MG63 (cell line): ENCODE results near the gene CDK5R1. TPM values are rescaled to one million over a fixed set of nuclear protein-coding genes. Genes with fewer than 3 reads are reported as not detected.

Source experiments
- DNase-seq: peaks from one replicate; pipeline ENCODE4 v3.0.0-alpha.2; 2020
- H3K27me3 ChIP-seq: fragments of 250-450 bp; sonication (Bioruptor Pico); 2 replicates; pipeline ENCODE4 v1.5.1; 2020; ENCODE audit warnings: mild to moderate bottlenecking, moderate library complexity
- H3K36me3 ChIP-seq: fragments of 250-450 bp; sonication (Bioruptor Pico); 2 replicates; pipeline ENCODE4 v1.5.1; 2020; ENCODE audit warnings: mild to moderate bottlenecking, moderate library complexity
- H3K4me3 ChIP-seq: fragments of 250-450 bp; sonication (Bioruptor Pico); 2 replicates; pipeline ENCODE4 v1.5.1; 2020; ENCODE audit warnings: mild to moderate bottlenecking, moderate library complexity
- H3K9me3 ChIP-seq: fragments of 250-450 bp; sonication (Bioruptor Pico); 2 replicates; pipeline ENCODE4 v1.5.1; 2020; ENCODE audit warnings: mild to moderate bottlenecking, moderate library complexity
- total RNA-seq: library from RNA; depleted of rRNA; stranded (reverse); fragments of >200 nt; shearing (Covaris generic); gene quantifications from 2 replicates; pipeline ENCODE4 v1.2.3, GENCODE V29; 2014; ENCODE audit warnings: low replicate concordance

Gene CDK5R1
- total RNA-seq, 1 experiment from 2014 or later = 0.49 TPM

- Histone ChIP-seq H3K9me3 (no peaks in the 10 kb centered on the region), H3K4me3 (no peak overlapping the region), H3K27me3 (no peaks in the 10 kb centered on the region), H3K36me3 (no peaks in the 10 kb centered on the region)
- no peak for DNase-seq
Measured at GRCh38 chr17:32497431-32498205, 10.8 kb downstream of the CDK5R1 start.

DNA sequence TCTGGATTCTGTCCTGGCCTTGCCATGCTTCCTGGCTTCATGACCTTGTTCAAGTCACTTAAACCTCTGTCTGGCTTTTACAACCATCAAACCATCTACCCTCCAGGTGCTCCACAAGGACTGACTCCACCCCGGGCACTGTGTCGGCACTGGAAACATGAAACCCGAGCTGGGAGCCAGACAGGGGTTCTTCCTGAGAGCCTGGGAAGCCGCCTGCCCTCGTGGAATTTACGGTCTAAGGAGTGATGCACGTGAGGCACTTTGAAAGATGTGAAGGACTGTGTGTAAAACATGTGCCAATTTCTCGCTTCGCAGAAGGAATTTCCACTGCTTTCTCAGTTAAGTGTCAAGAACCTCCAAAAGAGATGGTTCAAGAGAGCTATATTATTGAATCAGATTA lies 11.6 kb downstream of the CDK5R1 start:
- no peak overlapping the region for H3K4me3 ChIP-seq
- H3K36me3 ChIP-seq = no peaks in the 10 kb centered on the region
- DNase-seq = no peak
- no peaks in the 10 kb centered on the region for H3K27me3 ChIP-seq
- no peaks in the 10 kb centered on the region for H3K9me3 ChIP-seq

DNA sequence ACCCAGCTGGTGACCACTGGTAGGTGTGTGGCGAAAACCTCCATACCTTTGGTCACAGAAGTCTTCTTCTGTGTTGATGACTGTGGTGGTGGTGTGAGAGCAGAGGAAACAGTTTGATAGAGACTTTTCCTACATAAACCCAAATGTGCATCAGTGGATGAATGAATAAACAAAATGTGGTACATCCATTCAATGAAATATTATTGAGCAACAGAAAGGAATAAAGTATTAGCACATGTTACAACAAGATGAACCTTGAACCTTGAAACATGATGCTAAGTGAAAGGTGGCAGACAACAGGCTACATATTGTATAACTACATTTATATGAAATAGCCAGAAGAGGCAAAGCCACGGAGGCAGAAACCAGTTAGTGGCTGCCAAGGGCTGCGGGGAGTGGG lies 15.2 kb downstream of the CDK5R1 start:
- no peaks in the 10 kb centered on the region for H3K27me3 ChIP-seq
- no peak overlapping the region for H3K4me3 ChIP-seq
- H3K36me3 ChIP-seq = no peaks in the 10 kb centered on the region
- DNase-seq = no peak
- no peaks in the 10 kb centered on the region for H3K9me3 ChIP-seq

DNA sequence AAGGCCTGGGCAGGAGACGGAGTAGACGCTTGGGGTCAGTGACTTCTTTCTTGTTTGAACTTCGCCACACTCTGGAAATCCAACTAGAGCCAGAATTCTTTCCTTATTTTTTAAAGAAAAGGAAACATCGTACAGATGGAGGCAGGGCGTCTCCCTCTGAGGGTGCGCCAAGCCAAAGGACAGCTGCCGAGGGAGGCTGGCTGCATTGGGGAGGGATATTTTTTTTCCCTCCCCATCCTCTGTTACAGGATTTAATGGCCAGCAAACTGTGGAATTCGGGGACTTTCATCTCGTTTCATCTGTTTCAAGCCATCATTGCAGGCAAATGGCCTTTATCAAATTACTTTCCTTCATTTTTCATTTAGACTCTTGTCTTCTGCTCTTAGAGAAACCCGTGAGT lies 15.9 kb downstream of the CDK5R1 start:
- H3K4me3 ChIP-seq = no peak overlapping the region
- H3K36me3 ChIP-seq = no peaks in the 10 kb centered on the region
- no peaks in the 10 kb centered on the region for H3K9me3 ChIP-seq
- no peaks in the 10 kb centered on the region for H3K27me3 ChIP-seq
- DNase-seq = no peak

- DNase-seq = no peak
- Histone ChIP-seq H3K9me3 (no peaks in the 10 kb centered on the region), H3K4me3 (no peak overlapping the region), H3K36me3 (no peaks in the 10 kb centered on the region), H3K27me3 (no peaks in the 10 kb centered on the region)
Measured at GRCh38 chr17:32503251-32504165, 16.7 kb downstream of the CDK5R1 start.

- H3K36me3 ChIP-seq = no peaks in the 10 kb centered on the region
- DNase-seq = no peak
- no peaks in the 10 kb centered on the region for H3K27me3 ChIP-seq
- no peak overlapping the region for H3K4me3 ChIP-seq
- no peaks in the 10 kb centered on the region for H3K9me3 ChIP-seq
Measured at GRCh38 chr17:32504166-32504990, 17.6 kb downstream of the CDK5R1 start.

GRCh38 chr17:32508926-32509325 lies 22.1 kb downstream of the CDK5R1 start:
- no peaks in the 10 kb centered on the region for H3K36me3 ChIP-seq
- no peaks in the 10 kb centered on the region for H3K27me3 ChIP-seq
- no peak for DNase-seq
- no peaks in the 10 kb centered on the region for H3K9me3 ChIP-seq
- no peak overlapping the region for H3K4me3 ChIP-seq

DNA sequence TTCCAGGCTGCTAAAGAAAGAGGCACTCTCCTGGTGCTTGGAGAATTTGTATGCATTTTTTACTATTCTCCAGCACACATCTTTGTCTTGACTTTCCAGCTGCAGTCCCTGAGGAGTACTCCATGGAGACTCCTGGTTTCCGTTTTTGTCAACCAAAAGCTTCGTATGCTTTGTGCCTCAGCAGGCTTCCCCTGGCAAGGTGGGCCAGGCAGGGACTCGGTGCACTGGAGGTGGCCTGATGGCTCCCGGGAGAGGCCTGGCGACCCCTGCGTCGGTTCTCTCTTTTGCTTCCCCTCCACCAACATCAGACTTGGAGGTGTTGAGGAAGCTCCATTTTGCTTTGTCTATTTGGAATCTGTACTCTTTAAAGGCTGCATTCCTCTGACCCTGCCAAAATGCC lies 23.7 kb downstream of the CDK5R1 start:
- no peaks in the 10 kb centered on the region for H3K36me3 ChIP-seq
- no peak overlapping the region for H3K4me3 ChIP-seq
- no peaks in the 10 kb centered on the region for H3K27me3 ChIP-seq
- no peaks in the 10 kb centered on the region for H3K9me3 ChIP-seq
- DNase-seq = no peak

DNA sequence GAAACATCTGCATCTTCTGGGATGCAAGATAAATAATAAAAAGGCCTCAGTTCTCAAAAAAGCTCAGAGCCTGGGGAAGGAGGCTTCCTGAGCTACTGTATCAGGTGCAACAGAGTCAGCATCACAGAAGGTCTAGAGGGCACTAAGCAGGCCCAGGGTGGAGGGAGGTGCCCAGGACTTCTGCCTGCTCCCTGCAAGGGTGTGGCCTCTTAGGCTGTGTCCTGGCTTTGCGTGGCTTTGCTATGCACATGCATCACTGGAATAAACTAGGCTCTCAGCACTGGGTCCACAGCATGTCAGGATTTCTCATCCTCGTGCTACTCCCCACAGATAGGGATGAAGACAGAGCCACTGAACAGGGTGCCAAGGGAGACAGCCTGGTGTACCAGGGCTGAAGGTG lies 25.5 kb downstream of the CDK5R1 start:
- H3K36me3 ChIP-seq = no peaks in the 10 kb centered on the region

DNA sequence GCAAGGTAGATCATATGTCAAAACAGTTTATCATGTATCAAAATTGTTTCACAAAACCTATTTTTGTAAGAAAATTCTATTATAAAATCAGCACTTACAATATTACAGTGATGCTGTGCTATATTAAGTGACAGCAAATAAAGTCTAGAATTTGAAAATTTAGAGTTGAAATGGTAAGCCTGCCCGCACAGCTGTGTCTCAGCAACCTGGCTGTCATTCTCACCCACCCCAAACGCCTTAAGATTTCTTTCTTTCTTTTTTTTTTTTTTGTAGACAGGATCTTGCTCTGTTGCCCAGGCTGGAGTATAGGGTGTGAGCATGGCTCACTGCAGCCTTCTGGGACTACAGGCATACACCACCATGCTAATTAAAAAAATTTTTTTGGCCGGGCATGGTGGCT lies 26.8 kb downstream of the CDK5R1 start:
- Histone ChIP-seq H3K4me3 (no peak overlapping the region), H3K36me3 (no peaks in the 10 kb centered on the region), H3K9me3 (no peaks in the 10 kb centered on the region), H3K27me3 (no peaks in the 10 kb centered on the region; the same call in 1 of the 2 replicates)
- no peak for DNase-seq

More for the DNA sequence above, 25.5 kb downstream of the CDK5R1 start:
- DNase-seq = no peak
- no peaks in the 10 kb centered on the region for H3K9me3 ChIP-seq
- H3K4me3 ChIP-seq = no peak overlapping the region
- no peaks in the 10 kb centered on the region for H3K27me3 ChIP-seq

DNA sequence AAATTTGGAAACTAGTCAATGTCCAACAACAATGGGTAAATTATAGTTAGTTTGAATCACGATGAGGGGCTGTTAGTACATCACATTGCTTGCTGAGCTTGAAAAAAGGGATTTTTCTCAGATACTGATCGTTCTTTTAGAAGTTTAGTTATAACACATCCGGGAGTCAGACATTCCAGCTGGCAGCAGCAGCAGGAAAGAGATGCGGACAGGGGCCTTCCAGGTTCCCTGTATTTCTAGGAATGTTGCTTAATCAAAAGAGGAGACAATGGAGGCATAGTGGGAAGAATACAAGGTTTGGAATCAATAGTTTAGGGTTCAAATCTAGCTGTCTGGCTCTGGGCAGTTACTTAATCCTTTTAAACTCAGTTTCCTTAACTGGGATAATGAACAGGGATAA lies 27.8 kb downstream of the CDK5R1 start:
- H3K9me3 ChIP-seq = no peaks in the 10 kb centered on the region
- no peak overlapping the region for H3K4me3 ChIP-seq
- H3K27me3 ChIP-seq = no peaks in the 10 kb centered on the region; the same call in 1 of the 2 replicates
- DNase-seq = no peak
- no peaks in the 10 kb centered on the region for H3K36me3 ChIP-seq

DNA sequence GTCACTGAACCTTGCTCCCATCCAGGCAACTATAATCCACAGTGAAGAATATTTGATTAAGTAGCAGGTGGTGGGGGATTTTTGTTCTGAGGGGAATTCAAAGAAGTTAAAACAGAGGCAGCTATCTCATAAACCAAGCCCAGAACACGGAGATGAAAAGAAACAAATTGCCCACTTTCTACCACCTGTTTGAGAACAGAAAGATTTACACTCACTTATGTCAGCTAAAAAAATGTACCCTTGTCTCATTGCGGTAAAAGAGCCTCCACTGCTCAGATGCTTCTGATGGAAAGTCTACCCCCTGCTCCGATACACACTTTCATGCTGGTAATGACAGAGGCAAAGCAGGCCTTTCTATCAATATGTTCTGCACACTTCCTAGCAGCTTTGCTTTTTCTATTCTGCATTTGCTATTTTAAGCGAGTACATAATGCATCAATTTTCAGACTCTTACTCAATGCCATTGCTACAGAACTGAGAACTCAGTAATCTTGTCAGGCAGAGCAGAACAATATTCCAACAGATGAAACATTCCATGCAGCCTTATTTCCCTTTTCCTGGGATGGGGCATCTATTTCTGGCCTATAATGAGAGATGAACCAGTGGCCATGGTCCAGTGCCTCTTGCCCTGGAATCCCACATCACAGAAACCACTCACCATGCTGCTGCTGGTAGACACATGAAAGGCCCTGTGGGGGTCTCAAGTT lies 29.0 kb downstream of the CDK5R1 start:
- H3K4me3 ChIP-seq = no peak overlapping the region
- DNase-seq = no peak
- no peaks in the 10 kb centered on the region for H3K36me3 ChIP-seq
- H3K9me3 ChIP-seq = no peaks in the 10 kb centered on the region
- no peaks in the 10 kb centered on the region; the same call in 1 of the 2 replicates for H3K27me3 ChIP-seq

GRCh38 chr17:32516450-32516849 lies 29.7 kb downstream of the CDK5R1 start:
- Histone ChIP-seq H3K27me3 (no peaks in the 10 kb centered on the region; the same call in 1 of the 2 replicates), H3K4me3 (no peak overlapping the region), H3K36me3 (no peaks in the 10 kb centered on the region), H3K9me3 (no peaks in the 10 kb centered on the region)
- DNase-seq = no peak

DNA sequence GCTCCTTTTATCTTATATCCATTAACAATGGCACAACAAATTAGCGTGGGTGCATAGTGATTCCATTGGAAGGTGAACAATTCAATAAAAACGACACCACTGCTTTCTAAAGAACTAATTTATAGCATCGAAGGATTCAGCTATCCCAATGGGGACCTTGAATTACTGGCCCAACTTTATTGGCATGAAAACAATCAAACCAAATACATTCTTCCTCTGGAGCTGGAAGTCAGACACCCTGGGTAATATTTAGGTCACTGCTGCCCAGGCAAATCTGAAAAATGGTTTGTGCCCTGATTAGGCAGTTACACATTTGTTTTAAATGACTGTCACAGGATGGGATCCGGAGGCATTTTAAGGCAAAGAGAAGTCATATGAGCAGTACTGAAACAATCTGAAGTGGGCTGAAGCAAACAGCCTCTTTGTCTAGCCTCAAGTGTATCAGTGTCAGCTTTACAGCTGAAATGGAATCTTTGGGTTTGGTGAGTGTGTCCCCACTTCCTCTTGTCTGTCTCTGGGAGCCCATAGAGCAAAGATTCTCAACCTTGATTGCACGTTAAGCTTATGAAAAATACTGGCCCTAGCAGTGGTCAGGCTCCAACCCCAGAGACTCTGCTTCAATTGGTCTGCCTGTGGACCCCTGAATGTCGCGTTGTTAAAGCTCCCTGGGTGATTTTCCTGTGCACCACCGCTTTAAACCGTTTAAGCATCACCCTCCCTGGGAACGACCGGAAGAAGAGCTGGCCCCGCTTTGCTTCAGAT lies 30.3 kb downstream of the CDK5R1 start:
- no peaks in the 10 kb centered on the region for H3K9me3 ChIP-seq
- no peak overlapping the region for H3K4me3 ChIP-seq
- no peak for DNase-seq
- H3K36me3 ChIP-seq = no peaks in the 10 kb centered on the region
- H3K27me3 ChIP-seq = no peaks in the 10 kb centered on the region; the same call in 1 of the 2 replicates

DNA sequence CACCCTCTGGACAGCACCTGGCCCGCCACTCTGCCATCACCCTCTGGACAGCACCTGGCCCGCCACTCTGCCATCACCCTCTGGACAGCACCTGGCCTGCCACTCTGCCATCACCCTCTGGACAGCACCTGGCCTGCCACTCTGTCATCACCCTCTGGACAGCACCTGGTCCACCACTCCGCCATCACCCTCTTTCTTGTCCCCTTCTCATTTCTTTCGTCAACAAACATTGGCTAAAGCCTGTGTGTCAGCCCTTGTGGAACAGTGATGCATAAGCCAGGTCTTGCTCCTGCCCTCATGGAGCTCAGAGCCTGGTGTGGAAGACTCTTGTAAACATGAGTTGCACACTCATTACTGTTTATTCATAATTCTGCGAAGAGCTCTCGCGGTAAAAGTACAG lies 31.2 kb downstream of the CDK5R1 start:
- H3K9me3 ChIP-seq = no peaks in the 10 kb centered on the region
- no peaks in the 10 kb centered on the region; the same call in 1 of the 2 replicates for H3K27me3 ChIP-seq
- no peak overlapping the region for H3K4me3 ChIP-seq
- DNase-seq = no peak
- no peaks in the 10 kb centered on the region for H3K36me3 ChIP-seq
